ENCODE data around the gene ZNF808.
"Not testable (repeated sequence)": the region's sequence is repeated elsewhere in the genome, so short reads cannot be mapped to it uniquely, and the experiment has no call there.

DNA sequence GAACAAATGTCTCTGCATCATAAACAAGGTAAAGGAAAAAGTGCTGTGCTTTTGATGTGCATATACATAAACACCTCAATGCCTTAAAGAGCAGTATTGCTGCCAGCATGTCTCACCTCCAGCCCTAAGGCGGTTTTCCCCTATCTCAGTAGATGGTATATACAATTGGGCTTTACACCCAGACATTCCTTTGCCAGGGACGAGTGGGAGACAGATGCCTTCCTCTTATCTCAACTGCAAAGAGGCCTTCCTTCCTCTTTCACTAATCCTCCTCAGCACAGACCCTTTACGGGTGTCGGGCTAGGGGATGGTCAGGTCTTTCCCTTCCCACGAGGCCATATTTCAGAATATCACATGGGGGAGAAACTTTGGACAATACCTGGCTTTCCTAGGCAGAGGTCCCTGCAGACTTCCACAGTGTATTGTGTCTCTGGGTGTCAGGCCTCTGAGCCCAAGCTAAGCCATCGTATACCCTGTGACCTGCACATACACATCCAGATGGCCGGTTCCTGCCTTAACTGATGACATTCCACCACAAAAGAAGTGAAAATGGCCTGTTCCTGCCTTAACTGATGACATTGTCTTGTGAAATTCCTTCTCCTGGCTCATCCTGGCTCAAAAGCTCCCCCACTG is 43.2 kb upstream of the ZNF808 start:
- not testable (repeated sequence) for TF ChIP-seq ZNF776 (tag by site-specific recombination; IDR thresholded peaks at IDR 0.05; ENCODE audit: borderline replicate concordance); FEZF1 (tag by site-specific recombination; IDR thresholded peaks at IDR 0.05); ZNF350 (tag by site-specific recombination; IDR thresholded peaks at IDR 0.05); ZNF747 (tag by site-specific recombination; IDR thresholded peaks at IDR 0.05); ZBTB7A (tag by site-specific recombination; IDR thresholded peaks at IDR 0.05; ENCODE audit: low read depth); ZNF529 (tag by site-specific recombination; IDR thresholded peaks at IDR 0.05; ENCODE audit: insufficient replicate concordance); ZSCAN30 (tag by site-specific recombination; IDR thresholded peaks at IDR 0.05); ZNF571 (tag by site-specific recombination; IDR thresholded peaks at IDR 0.05); ZNF24 (tag by site-specific recombination; IDR thresholded peaks at IDR 0.05)
- TF ChIP-seq, protein P1, sequence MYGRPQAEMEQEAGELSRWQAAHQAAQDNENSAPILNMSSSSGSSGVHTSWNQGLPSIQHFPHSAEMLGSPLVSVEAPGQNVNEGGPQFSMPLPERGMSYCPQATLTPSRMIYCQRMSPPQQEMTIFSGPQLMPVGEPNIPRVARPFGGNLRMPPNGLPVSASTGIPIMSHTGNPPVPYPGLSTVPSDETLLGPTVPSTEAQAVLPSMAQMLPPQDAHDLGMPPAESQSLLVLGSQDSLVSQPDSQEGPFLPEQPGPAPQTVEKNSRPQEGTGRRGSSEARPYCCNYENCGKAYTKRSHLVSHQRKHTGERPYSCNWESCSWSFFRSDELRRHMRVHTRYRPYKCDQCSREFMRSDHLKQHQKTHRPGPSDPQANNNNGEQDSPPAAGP (tag by site-specific recombination; IDR thresholded peaks at IDR 0.05), result not testable (repeated sequence)
- TF ChIP-seq, protein P2, sequence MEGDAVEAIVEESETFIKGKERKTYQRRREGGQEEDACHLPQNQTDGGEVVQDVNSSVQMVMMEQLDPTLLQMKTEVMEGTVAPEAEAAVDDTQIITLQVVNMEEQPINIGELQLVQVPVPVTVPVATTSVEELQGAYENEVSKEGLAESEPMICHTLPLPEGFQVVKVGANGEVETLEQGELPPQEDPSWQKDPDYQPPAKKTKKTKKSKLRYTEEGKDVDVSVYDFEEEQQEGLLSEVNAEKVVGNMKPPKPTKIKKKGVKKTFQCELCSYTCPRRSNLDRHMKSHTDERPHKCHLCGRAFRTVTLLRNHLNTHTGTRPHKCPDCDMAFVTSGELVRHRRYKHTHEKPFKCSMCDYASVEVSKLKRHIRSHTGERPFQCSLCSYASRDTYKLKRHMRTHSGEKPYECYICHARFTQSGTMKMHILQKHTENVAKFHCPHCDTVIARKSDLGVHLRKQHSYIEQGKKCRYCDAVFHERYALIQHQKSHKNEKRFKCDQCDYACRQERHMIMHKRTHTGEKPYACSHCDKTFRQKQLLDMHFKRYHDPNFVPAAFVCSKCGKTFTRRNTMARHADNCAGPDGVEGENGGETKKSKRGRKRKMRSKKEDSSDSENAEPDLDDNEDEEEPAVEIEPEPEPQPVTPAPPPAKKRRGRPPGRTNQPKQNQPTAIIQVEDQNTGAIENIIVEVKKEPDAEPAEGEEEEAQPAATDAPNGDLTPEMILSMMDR (tag by site-specific recombination; IDR thresholded peaks at IDR 0.05), result not testable (repeated sequence)
- TF ChIP-seq, protein P3, sequence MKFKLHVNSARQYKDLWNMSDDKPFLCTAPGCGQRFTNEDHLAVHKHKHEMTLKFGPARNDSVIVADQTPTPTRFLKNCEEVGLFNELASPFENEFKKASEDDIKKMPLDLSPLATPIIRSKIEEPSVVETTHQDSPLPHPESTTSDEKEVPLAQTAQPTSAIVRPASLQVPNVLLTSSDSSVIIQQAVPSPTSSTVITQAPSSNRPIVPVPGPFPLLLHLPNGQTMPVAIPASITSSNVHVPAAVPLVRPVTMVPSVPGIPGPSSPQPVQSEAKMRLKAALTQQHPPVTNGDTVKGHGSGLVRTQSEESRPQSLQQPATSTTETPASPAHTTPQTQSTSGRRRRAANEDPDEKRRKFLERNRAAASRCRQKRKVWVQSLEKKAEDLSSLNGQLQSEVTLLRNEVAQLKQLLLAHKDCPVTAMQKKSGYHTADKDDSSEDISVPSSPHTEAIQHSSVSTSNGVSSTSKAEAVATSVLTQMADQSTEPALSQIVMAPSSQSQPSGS (tag by site-specific recombination; IDR thresholded peaks at IDR 0.05; ENCODE audit: low read depth), result not testable (repeated sequence)
- TF ChIP-seq, protein P4, sequence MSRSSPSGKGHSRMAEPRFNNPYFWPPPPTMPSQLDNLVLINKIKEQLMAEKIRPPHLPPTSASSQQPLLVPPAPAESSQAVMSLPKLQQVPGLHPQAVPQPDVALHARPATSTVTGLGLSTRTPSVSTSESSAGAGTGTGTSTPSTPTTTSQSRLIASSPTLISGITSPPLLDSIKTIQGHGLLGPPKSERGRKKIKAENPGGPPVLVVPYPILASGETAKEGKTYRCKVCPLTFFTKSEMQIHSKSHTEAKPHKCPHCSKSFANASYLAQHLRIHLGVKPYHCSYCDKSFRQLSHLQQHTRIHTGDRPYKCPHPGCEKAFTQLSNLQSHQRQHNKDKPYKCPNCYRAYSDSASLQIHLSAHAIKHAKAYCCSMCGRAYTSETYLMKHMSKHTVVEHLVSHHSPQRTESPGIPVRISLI (tag by site-specific recombination; IDR thresholded peaks at IDR 0.05), result not testable (repeated sequence)
- TF ChIP-seq, protein P5, sequence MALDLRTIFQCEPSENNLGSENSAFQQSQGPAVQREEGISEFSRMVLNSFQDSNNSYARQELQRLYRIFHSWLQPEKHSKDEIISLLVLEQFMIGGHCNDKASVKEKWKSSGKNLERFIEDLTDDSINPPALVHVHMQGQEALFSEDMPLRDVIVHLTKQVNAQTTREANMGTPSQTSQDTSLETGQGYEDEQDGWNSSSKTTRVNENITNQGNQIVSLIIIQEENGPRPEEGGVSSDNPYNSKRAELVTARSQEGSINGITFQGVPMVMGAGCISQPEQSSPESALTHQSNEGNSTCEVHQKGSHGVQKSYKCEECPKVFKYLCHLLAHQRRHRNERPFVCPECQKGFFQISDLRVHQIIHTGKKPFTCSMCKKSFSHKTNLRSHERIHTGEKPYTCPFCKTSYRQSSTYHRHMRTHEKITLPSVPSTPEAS (tag by site-specific recombination; IDR thresholded peaks at IDR 0.05), result not testable (repeated sequence)

Data from HEK293 (cell line).